Measurements from ENCODE around the gene DSC2.

DNA sequence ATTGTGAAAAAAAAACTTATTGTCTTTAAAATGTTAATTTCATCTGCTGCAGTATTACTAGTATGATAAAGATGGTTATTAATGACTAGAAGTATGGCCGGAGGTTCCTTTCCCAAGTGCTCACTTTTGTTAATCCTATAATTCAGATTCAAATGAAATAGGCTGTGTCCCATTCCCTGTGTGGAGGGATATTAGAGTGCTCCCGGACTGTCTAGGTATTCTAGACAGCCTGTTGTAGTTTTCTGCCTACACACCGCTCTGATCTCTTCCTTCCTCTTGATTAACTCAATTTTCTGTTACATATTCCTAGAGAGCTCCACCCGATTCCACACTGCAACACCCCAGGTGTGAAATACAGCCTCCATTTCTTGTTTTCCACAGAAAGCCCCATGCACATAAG, 44.3 kb downstream of the DSC2 start:
- TF ChIP-seq CTCF (IDR thresholded peaks at IDR 0.05 in 8 of 11, conservative IDR thresholded peaks at IDR 0.05 in 3 of 11) (no peak), POLR2A (IDR thresholded peaks at IDR 0.05) (no peak), POLR2AphosphoS5 (IDR thresholded peaks at IDR 0.05) (no peak)
